Measurements from ENCODE around the gene TRIM33. TPM values are rescaled to one million over a fixed set of nuclear protein-coding genes. Genes with fewer than 3 reads are reported as not detected.

TRIM33 gene
- total RNA-seq = 99.2 TPM

DNA sequence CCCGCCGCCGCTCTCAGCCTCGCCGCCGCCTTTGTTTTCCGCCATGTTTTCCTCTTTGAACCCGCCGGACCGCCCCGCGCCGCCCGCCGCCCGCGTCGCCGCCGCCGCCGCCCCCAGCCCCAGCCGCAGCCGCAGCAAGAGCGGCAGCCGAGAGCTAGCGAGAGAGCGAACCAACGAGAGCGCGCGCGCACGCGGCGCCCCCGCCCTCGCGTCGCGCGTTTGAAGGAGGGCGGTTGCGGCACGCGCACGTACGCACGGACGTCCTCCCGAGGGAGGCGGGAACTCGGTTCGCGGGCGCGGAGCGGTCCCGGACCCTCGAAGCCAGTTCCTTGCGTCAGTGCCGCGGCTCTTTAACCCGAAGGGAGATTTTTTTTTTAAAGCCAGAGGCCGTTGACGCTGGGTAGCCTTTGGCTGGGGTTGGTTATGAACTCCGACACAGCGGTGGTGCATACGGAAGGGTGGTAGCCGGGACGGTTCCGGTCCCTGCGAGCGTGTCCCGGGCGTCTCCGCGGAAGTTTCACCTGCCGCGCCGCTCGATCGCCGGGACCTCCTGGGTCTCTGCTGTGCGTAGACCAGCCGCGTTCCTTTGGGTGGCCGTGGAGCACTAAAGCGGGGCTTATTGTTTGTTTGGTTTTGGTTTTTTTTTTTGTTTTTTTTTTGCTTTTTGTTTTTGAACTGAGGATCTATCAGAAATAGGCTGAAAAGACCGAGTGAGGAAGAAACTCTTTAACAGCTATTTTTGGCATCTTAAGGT lies at the start of gene TRIM33:
Gene TRIM33, minus strand, starts transcription at position 172 of the 754 bp plus-strand sequence. Its CDS starts 127 bp downstream, at position 45.

Other genes starting within 250 kb of the TRIM33 start
- 55.1 TPM for gene BCAS2, start 70.4 kb upstream of the TRIM33 start, total RNA-seq
- 4.2 TPM for gene DENND2C, start 158.8 kb upstream of the TRIM33 start, total RNA-seq
- 0.71 TPM for gene AMPD1, start 184.3 kb upstream of the TRIM33 start, total RNA-seq
- 42.1 TPM for gene NRAS, start 205.6 kb upstream of the TRIM33 start, total RNA-seq
- 903 TPM for gene CSDE1, start 246.8 kb upstream of the TRIM33 start, total RNA-seq